ENCODE results near the gene LENG8.

LENG8 gene

GRCh38 chr19:54424201-54424600 lies 24.8 kb upstream of the LENG8 start:
- DNase-seq (ENCODE audit: low spot score), result no peak

- DNase-seq (ENCODE audit: low spot score), result no peak
Observed at GRCh38 chr19:54424660-54425381, 24.2 kb upstream of the LENG8 start.

- no peak for DNase-seq (ENCODE audit: low spot score)
Observed at GRCh38 chr19:54425382-54425723, 23.6 kb upstream of the LENG8 start.

- no peak for DNase-seq (ENCODE audit: low spot score)
Observed at GRCh38 chr19:54426291-54426931, 22.6 kb upstream of the LENG8 start.

GRCh38 chr19:54427586-54427985 lies 21.4 kb upstream of the LENG8 start:
- DNase-seq (ENCODE audit: low spot score), result no peak

- no peak for DNase-seq (ENCODE audit: low spot score)
Observed at GRCh38 chr19:54428323-54429175, 20.4 kb upstream of the LENG8 start.

- no peak for DNase-seq (ENCODE audit: low spot score)
Observed at GRCh38 chr19:54429176-54429495, 19.9 kb upstream of the LENG8 start.

GRCh38 chr19:54429545-54430227 lies 19.3 kb upstream of the LENG8 start:
- DNase-seq (ENCODE audit: low spot score), result no peak

- no peak for DNase-seq (ENCODE audit: low spot score)
Observed at GRCh38 chr19:54430306-54431254, 18.4 kb upstream of the LENG8 start.

- DNase-seq (ENCODE audit: low spot score), result no peak
Observed at GRCh38 chr19:54431255-54431838, 17.7 kb upstream of the LENG8 start.

GRCh38 chr19:54432144-54432738 lies 16.8 kb upstream of the LENG8 start:
- DNase-seq (ENCODE audit: low spot score), result no peak

GRCh38 chr19:54433697-54434096 lies 15.3 kb upstream of the LENG8 start:
- no peak for DNase-seq (ENCODE audit: low spot score)

GRCh38 chr19:54434112-54434872 lies 14.7 kb upstream of the LENG8 start:
- DNase-seq (ENCODE audit: low spot score), result no peak

- no peak for DNase-seq (ENCODE audit: low spot score)
Observed at GRCh38 chr19:54434873-54435214, 14.2 kb upstream of the LENG8 start.

GRCh38 chr19:54435551-54436016 lies 13.4 kb upstream of the LENG8 start:
- no peak for DNase-seq (ENCODE audit: low spot score)

- no peak for DNase-seq (ENCODE audit: low spot score)
Observed at GRCh38 chr19:54436031-54436523, 12.9 kb upstream of the LENG8 start.

- no peak for DNase-seq (ENCODE audit: low spot score)
Observed at GRCh38 chr19:54436628-54437252, 12.3 kb upstream of the LENG8 start.

- no peak for DNase-seq (ENCODE audit: low spot score)
Observed at GRCh38 chr19:54439174-54439851, 9.7 kb upstream of the LENG8 start.

- no peak for DNase-seq (ENCODE audit: low spot score)
Observed at GRCh38 chr19:54440641-54441040, 8.4 kb upstream of the LENG8 start.

Measured in HuH-7.5 (cell line).